Central memory CD8-positive, alpha-beta T cell (primary cell): Measurements from ENCODE around the gene CDC123.

Experiments used
- ATAC-seq: fragments of 150-1000 bp; cut with Tn5 transposase; replicated peaks from 2 replicates; pipeline ENCODE4 v1.10.0; 2022; ENCODE audit warnings: mild to moderate bottlenecking, moderate FRiP score, moderate number of reproducible peaks; ENCODE audit not compliant: poor library complexity, severe bottlenecking; ENCODE audit errors: extremely low read depth
- DNase-seq, 2 donors: peaks; one replicate each; pipeline ENCODE4 v3.0.0; 2021; ENCODE audit warnings: low spot score in 2 of 2
- H3K27ac Mint-ChIP-seq: one replicate; pipeline ENCODE4 v1.8.0; 2022; ENCODE audit warnings: low read depth, mild to moderate bottlenecking, moderate library complexity, mixed read lengths
- H3K27me3 Mint-ChIP-seq: one replicate; pipeline ENCODE4 v1.8.0; 2022; ENCODE audit warnings: mixed read lengths
- H3K36me3 Mint-ChIP-seq: one replicate; pipeline ENCODE4 v1.8.0; 2022; ENCODE audit warnings: mild to moderate bottlenecking, moderate library complexity, mixed read lengths; ENCODE audit not compliant: insufficient read depth
- H3K4me1 Mint-ChIP-seq: one replicate; pipeline ENCODE4 v1.8.0; 2022; ENCODE audit warnings: mixed read lengths
- H3K4me3 Mint-ChIP-seq: one replicate; pipeline ENCODE4 v1.8.0; 2022; ENCODE audit warnings: mild to moderate bottlenecking, moderate library complexity, mixed read lengths
- H3K9me3 Mint-ChIP-seq: one replicate; pipeline ENCODE4 v1.8.0; 2022; ENCODE audit warnings: mixed read lengths

The CDC123 gene

DNA sequence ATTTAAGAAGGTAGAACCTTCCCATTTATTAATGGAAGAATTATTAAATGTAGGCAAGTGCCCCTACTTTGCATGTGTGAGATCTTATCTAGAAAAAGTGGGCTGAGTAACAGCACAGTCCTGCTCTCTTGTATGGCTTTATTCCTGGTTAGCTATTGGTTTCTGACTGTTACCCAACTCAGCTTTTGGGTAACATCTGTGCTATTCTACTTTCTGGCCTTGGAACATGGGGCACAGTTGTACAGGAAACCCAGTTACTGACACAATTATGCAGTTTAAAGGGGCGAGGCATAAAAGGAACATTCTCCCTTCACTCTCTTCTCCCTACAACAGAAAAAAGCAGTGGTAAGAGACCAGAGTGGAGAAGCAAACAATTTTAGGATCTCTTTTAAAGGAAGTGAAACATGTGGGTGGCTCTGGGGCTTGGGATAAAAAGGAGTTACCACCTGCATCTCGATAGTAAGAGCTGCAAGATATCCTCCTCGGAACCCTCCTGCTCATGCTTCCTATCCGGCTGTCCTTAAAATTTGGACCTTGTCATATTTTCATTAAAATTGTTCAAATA, 16.3 kb upstream of the CDC123 start:
- peaks cover 19% of the 10 kb centered on the region for H3K36me3 Mint-ChIP-seq
- DNase-seq (no peak), ATAC-seq (no peak)
- no peaks in the 10 kb centered on the region for H3K9me3 Mint-ChIP-seq
- no peak overlapping the region for H3K4me3 Mint-ChIP-seq
- peaks cover 16% of the 10 kb centered on the region for H3K4me1 Mint-ChIP-seq
- H3K27ac Mint-ChIP-seq, result peak overlapping the region; percentile 61
- H3K27me3 Mint-ChIP-seq, result no peaks in the 10 kb centered on the region

DNA sequence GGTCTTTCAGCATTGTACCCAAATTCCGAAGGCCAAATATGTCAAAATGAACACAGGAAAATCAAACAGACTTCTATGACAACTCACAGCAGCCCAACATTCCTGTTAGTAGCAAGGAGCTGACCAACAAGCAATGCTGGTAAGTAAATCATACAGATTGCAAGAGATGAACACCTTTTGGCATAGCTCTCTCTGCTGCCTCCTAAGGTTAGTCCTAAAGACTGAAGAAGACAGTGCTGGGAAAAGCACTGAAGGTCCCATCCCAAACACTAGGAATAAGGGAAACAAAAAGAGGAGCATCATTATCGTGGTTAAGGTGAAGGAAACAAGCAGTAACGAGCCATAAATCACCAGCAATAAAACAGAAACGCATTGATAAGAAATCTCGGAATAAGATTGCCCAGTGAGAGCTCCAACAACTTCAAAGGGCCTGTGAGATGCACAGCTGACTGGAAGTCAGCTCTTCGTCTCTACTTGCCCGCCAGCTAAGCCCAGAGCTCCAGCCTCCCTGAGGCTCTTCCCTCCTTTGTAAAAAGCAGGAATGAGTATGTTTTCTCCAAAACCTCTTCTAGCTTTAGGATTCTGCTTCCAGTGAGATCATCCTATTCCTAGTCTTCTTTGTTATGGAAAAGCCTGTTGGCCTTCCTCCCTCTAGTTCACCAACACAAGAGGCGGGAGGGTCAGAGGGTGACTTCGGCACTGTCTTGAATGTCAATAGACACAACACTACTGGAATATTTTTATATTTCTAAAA, 15.6 kb upstream of the CDC123 start:
- no peak overlapping the region for H3K4me3 Mint-ChIP-seq

GRCh38 chr10:12181065-12181775, 14.8 kb upstream of the CDC123 start:
- Mint-ChIP-seq H3K4me3 (peak overlapping the region; percentile 27), H3K4me1 (peaks cover 16% of the 10 kb centered on the region), H3K27ac (peak overlapping the region; percentile 82), H3K27me3 (no peaks in the 10 kb centered on the region), H3K9me3 (no peaks in the 10 kb centered on the region), H3K36me3 (peaks cover 29% of the 10 kb centered on the region)
- ATAC-seq (peak; percentile 100), DNase-seq (peak; percentile 23 to 69)

More for the DNA sequence above, 15.6 kb upstream of the CDC123 start:
- Mint-ChIP-seq H3K36me3 (peaks cover 23% of the 10 kb centered on the region), H3K27ac (peak overlapping the region; percentile 82), H3K9me3 (no peaks in the 10 kb centered on the region), H3K4me1 (peaks cover 16% of the 10 kb centered on the region), H3K27me3 (no peaks in the 10 kb centered on the region)
- DNase-seq (no peak), ATAC-seq (no peak)

GRCh38 chr10:12184165-12184564, 11.8 kb upstream of the CDC123 start:
- Mint-ChIP-seq H3K4me1 (peaks cover 37% of the 10 kb centered on the region), H3K36me3 (peaks cover 30% of the 10 kb centered on the region), H3K27me3 (no peaks in the 10 kb centered on the region), H3K4me3 (no peak overlapping the region), H3K9me3 (no peaks in the 10 kb centered on the region), H3K27ac (no peak overlapping the region)
- ATAC-seq (no peak), DNase-seq (no peak)

- Mint-ChIP-seq H3K27me3 (no peaks in the 10 kb centered on the region), H3K4me3 (no peak overlapping the region), H3K9me3 (no peaks in the 10 kb centered on the region), H3K27ac (no peak overlapping the region), H3K4me1 (peaks cover 30% of the 10 kb centered on the region), H3K36me3 (peaks cover 34% of the 10 kb centered on the region)
- ATAC-seq (no peak), DNase-seq (no peak)
Observed at GRCh38 chr10:12186323-12186722, 9.7 kb upstream of the CDC123 start.

GRCh38 chr10:12187321-12187905, 8.6 kb upstream of the CDC123 start:
- Mint-ChIP-seq H3K36me3 (peaks cover 32% of the 10 kb centered on the region), H3K4me1 (peaks cover 33% of the 10 kb centered on the region)

DNA sequence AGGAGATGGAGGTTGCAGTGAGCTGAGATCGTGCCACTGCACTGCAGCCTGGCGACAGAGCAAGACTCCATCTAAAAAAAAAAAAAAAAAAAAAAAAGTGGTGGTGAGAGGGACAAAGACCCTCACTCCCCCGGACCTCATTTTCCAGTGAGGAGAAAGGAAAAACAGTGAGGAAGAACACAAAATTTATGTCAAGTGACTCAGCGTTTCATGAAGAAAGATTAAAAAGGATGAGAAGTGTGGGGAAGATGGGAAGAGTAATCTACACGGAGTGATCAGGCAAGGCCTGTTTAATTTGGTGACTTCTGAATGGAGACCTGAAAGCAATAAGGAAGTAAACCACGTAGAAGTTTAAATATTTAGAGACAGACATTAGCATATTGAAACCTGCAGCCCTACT, 7.3 kb upstream of the CDC123 start:
- Mint-ChIP-seq H3K4me1 (peaks cover 39% of the 10 kb centered on the region), H3K27me3 (no peaks in the 10 kb centered on the region), H3K36me3 (peaks cover 31% of the 10 kb centered on the region), H3K4me3 (no peak overlapping the region), H3K27ac (no peak overlapping the region), H3K9me3 (no peaks in the 10 kb centered on the region)
- no peak for ATAC-seq
- no peak for DNase-seq

More at GRCh38 chr10:12187321-12187905, 8.6 kb upstream of the CDC123 start:
- Mint-ChIP-seq H3K9me3 (no peaks in the 10 kb centered on the region), H3K4me3 (no peak overlapping the region), H3K27ac (peak overlapping the region; percentile 32), H3K27me3 (no peaks in the 10 kb centered on the region)
- ATAC-seq (no peak), DNase-seq (no peak)

DNA sequence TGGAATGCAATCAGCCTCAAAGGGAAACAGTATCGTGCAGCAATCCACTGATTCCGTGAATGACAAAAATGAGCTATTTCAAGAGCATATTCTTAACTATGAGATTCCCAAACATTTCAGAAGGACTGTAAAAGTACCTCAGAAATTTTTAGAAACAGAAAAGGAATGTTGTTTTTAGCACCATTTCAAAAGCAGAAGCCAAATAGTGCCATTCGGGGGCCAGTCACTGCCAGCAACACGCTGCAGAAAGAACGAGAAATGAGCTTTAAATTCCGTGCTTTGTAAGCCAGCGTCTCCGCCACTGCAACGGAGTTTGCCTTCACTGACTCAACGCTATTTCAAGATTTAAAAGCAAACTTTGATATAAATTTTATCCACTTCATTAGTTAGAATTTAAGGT, 6.6 kb upstream of the CDC123 start:
- H3K27me3 Mint-ChIP-seq, result no peaks in the 10 kb centered on the region
- peaks cover 31% of the 10 kb centered on the region for H3K36me3 Mint-ChIP-seq
- H3K4me3 Mint-ChIP-seq, result no peak overlapping the region
- no peak for DNase-seq
- H3K27ac Mint-ChIP-seq, result no peak overlapping the region
- H3K4me1 Mint-ChIP-seq, result peaks cover 45% of the 10 kb centered on the region
- ATAC-seq, result no peak
- H3K9me3 Mint-ChIP-seq, result no peaks in the 10 kb centered on the region

GRCh38 chr10:12191715-12192114, 4.3 kb upstream of the CDC123 start:
- H3K27me3 Mint-ChIP-seq, result no peaks in the 10 kb centered on the region
- ATAC-seq (no peak), DNase-seq (no peak)
- H3K36me3 Mint-ChIP-seq, result peaks cover 25% of the 10 kb centered on the region
- peaks cover 68% of the 10 kb centered on the region for H3K4me1 Mint-ChIP-seq
- no peaks in the 10 kb centered on the region for H3K9me3 Mint-ChIP-seq
- H3K27ac Mint-ChIP-seq, result peak overlapping the region; percentile 72
- no peak overlapping the region for H3K4me3 Mint-ChIP-seq

GRCh38 chr10:12193193-12193592, 2.8 kb upstream of the CDC123 start:
- Mint-ChIP-seq H3K36me3 (peaks cover 20% of the 10 kb centered on the region), H3K4me3 (peak overlapping the region; percentile 15), H3K27ac (peak overlapping the region; percentile 23), H3K9me3 (no peaks in the 10 kb centered on the region), H3K27me3 (no peaks in the 10 kb centered on the region), H3K4me1 (peaks cover 56% of the 10 kb centered on the region)
- no peak for ATAC-seq
- no peak for DNase-seq

DNA sequence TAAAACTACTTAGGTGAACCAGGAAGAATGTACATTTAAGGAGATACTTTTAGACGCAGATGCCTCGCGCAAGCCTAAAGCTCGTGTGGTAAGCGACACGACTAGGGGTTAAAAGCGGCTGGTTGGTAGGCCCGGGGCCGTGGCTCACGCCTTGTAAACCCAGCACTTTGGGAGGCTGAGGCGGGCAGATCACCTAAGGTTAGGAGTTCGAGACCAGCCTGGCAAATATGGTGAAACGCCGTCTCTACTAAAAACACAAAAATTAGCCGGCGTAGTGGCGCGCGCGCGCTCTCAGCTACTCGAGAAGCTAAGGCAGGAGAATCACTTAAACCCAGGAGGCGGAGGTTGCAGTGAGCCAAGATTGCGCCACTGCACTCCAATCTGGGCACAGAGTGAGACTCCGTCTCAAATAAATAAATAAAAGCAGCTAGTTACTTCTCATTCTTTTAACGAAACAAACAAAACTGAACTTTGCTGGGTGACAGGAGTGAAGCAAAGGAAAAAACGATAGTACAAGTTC, 1.2 kb upstream of the CDC123 start:
- Mint-ChIP-seq H3K9me3 (no peaks in the 10 kb centered on the region), H3K4me1 (peaks cover 50% of the 10 kb centered on the region)

GRCh38 chr10:12195281-12195602, 746 bp upstream of the CDC123 start:
- H3K27ac Mint-ChIP-seq, result peak overlapping the region; percentile 98
- peak overlapping the region; percentile 97 for H3K4me3 Mint-ChIP-seq
- DNase-seq (no peak), ATAC-seq (peak; percentile 7)
- peaks cover 48% of the 10 kb centered on the region for H3K4me1 Mint-ChIP-seq
- no peaks in the 10 kb centered on the region for H3K27me3 Mint-ChIP-seq
- peaks cover 28% of the 10 kb centered on the region for H3K36me3 Mint-ChIP-seq
- H3K9me3 Mint-ChIP-seq, result no peaks in the 10 kb centered on the region

More for the DNA sequence above, 1.2 kb upstream of the CDC123 start:
- H3K27ac Mint-ChIP-seq, result peak overlapping the region; percentile 98
- no peak for DNase-seq
- no peaks in the 10 kb centered on the region for H3K27me3 Mint-ChIP-seq
- H3K4me3 Mint-ChIP-seq, result peak overlapping the region; percentile 97
- peaks cover 26% of the 10 kb centered on the region for H3K36me3 Mint-ChIP-seq
- peak; percentile 29 for ATAC-seq
